H1 (cell line): Measurements from ENCODE around the gene CRADD. TPM values are rescaled to one million over a fixed set of nuclear protein-coding genes. Genes with fewer than 3 reads are reported as not detected.

Experiments
- CTCF ChIA-PET: fragments of 300-600 bp; sonication (Branson Sonifier 250); formaldehyde crosslinking; loops from one replicate; lab custom pipeline; 2021; ENCODE audit not compliant: partially characterized antibody; lab: Charles Lee
- POLR2A ChIA-PET: fragments of 300-600 bp; sonication (Branson Sonifier 250); formaldehyde crosslinking; loops from one replicate; lab custom pipeline; 2021; ENCODE audit warnings: inconsistent platforms; ENCODE audit not compliant: partially characterized antibody; lab: Charles Lee
- DNase-seq, 2 experiments: peaks; one replicate each; pipeline versions ENCODE4 v3.0.0 to v3.0.0-alpha.2; 2010 to 2022; ENCODE audit warnings: low spot score in 2 of 2, low read depth in 1 of 2, mixed read lengths in 1 of 2
- FAIRE-seq: peaks from 2 replicates; lab custom pipeline; 2011; peaks lifted over from hg19 to GRCh38; lab: Jason Lieb, UNC
- H2AFZ ChIP-seq: 2 replicates; pipeline ENCODE4 v1.8.1; 2012; ENCODE audit warnings: low read length, inconsistent platforms
- H2AK5ac ChIP-seq: 2 replicates; pipeline ENCODE4 v1.6.1; 2013; ENCODE audit warnings: low read depth, low read length
- H2BK120ac ChIP-seq: replicated peaks from 2 replicates; pipeline ENCODE3; 2013; ENCODE audit warnings: low read depth, low read length, inconsistent platforms
- H2BK12ac ChIP-seq: 2 replicates; pipeline ENCODE4 v1.6.1; 2013; ENCODE audit warnings: low read depth, low read length
- H2BK15ac ChIP-seq: 2 replicates; pipeline ENCODE4 v1.6.1; 2013; ENCODE audit warnings: low read length
- H2BK20ac ChIP-seq: 2 replicates; pipeline ENCODE4 v1.6.1; 2013; ENCODE audit warnings: low read length
- H2BK5ac ChIP-seq: 2 replicates; pipeline ENCODE4 v1.6.1; 2013; ENCODE audit warnings: low read depth, low read length
- H3K14ac ChIP-seq: 2 replicates; pipeline ENCODE4 v1.6.1; 2013; ENCODE audit warnings: inconsistent platforms; ENCODE audit not compliant: insufficient read length
- H3K18ac ChIP-seq: 2 replicates; pipeline ENCODE4 v1.6.1; 2013; ENCODE audit warnings: low read length; ENCODE audit errors: extremely low read depth
- H3K23ac ChIP-seq: 2 replicates; pipeline ENCODE4 v1.6.1; 2013; ENCODE audit warnings: inconsistent platforms; ENCODE audit not compliant: insufficient read length
- H3K23me2 ChIP-seq: 2 replicates; pipeline ENCODE4 v1.6.1; 2013; ENCODE audit warnings: low read depth, low read length
- H3K27ac ChIP-seq: 2 replicates; pipeline ENCODE4 v1.6.1; 2011; ENCODE audit warnings: low read depth, low read length, inconsistent platforms
- H3K27me3 ChIP-seq, 4 experiments: replicated peaks in 1 of 4; 1 replicate in 1 of 4; 2 replicates in 3 of 4; pipeline versions ENCODE4 v1.6.1 to v1.8.1; 2011 to 2013; ENCODE audit warnings: low read length in 3 of 4, mild to moderate bottlenecking in 3 of 4, inconsistent platforms in 2 of 4, mixed read lengths in 2 of 4, moderate library complexity in 1 of 4; ENCODE audit not compliant: control insufficient read depth in 3 of 4, insufficient read depth in 3 of 4; ENCODE audit errors: extremely low read depth in 1 of 4
- H3K36me3 ChIP-seq, 4 experiments: 2 replicates each; pipeline versions ENCODE4 v1.6.1 to v1.8.1; 2011 to 2013; ENCODE audit warnings: mild to moderate bottlenecking in 4 of 4, low read length in 3 of 4, moderate library complexity in 2 of 4, control low read depth in 1 of 4, inconsistent platforms in 1 of 4; ENCODE audit not compliant: insufficient read depth in 4 of 4, control insufficient read depth in 2 of 4
- H3K4ac ChIP-seq: replicated peaks from 2 replicates; pipeline ENCODE3; 2013; ENCODE audit warnings: low read length, low read depth, mixed read lengths, inconsistent platforms; ENCODE audit not compliant: insufficient read length
- H3K4me1 ChIP-seq, 4 experiments: replicated peaks in 1 of 4; 1 replicate in 1 of 4; 2 replicates in 3 of 4; pipeline versions ENCODE4 v1.6.1 to v1.8.1; 2011 to 2013; ENCODE audit warnings: low read length in 3 of 4, inconsistent platforms in 2 of 4, mixed read lengths in 1 of 4; ENCODE audit not compliant: insufficient read depth in 4 of 4, control insufficient read depth in 3 of 4
- H3K4me2 ChIP-seq, 2 experiments: 2 replicates each; pipeline versions ENCODE4 v1.6.1 to v1.8.1; 2011 to 2013; ENCODE audit warnings: low read depth in 2 of 2, low read length in 2 of 2, control low read depth in 1 of 2, inconsistent platforms in 1 of 2, mild to moderate bottlenecking in 1 of 2; ENCODE audit not compliant: insufficient read depth in 1 of 2
- H3K4me3 ChIP-seq, 4 experiments: fragments of 200-600, 300-600 bp in 1 of 4; sonication (generic), shearing (Covaris generic), sonication (Bioruptor Twin) in 1 of 4; 2 replicates each; pipeline versions ENCODE4 v1.5.1 to v1.8.1; 2011 to 2016; ENCODE audit warnings: low read length in 4 of 4, low read depth in 3 of 4, control low read depth in 2 of 4, inconsistent platforms in 2 of 4, mild to moderate bottlenecking in 2 of 4, mixed read lengths in 1 of 4, moderate library complexity in 1 of 4; ENCODE audit not compliant: insufficient read depth in 2 of 4; ENCODE audit errors: extremely low read depth in 1 of 4
- H3K56ac ChIP-seq: replicated peaks from 2 replicates; pipeline ENCODE3; 2013; ENCODE audit warnings: low read depth, mild to moderate bottlenecking, mixed read lengths, low read length, inconsistent platforms; ENCODE audit not compliant: insufficient read length
- H3K79me1 ChIP-seq: 2 replicates; pipeline ENCODE4 v1.6.1; 2013; ENCODE audit warnings: low read depth, low read length, control low read depth
- H3K79me2 ChIP-seq, 2 experiments: 2 replicates each; pipeline versions ENCODE4 v1.6.1 to v1.8.1; 2012 to 2013; ENCODE audit warnings: low read length in 2 of 2, mild to moderate bottlenecking in 2 of 2, inconsistent platforms in 1 of 2; ENCODE audit not compliant: insufficient read depth in 2 of 2, control insufficient read depth in 1 of 2
- H3K9ac ChIP-seq, 4 experiments: replicated peaks in 1 of 4; 1 replicate in 1 of 4; 2 replicates in 3 of 4; pipeline versions ENCODE4 v1.6.1 to v1.8.1; 2011 to 2013; ENCODE audit warnings: low read depth in 3 of 4, low read length in 3 of 4, control low read depth in 2 of 4, mild to moderate bottlenecking in 2 of 4, moderate library complexity in 2 of 4, inconsistent platforms in 1 of 4; ENCODE audit errors: extremely low read depth in 1 of 4
- H3K9me3 ChIP-seq, 2 experiments: 2 replicates each; pipeline versions ENCODE4 v1.6.1 to v1.8.1; 2012 to 2013; ENCODE audit warnings: mild to moderate bottlenecking in 2 of 2, moderate library complexity in 2 of 2, control low read depth in 1 of 2, inconsistent platforms in 1 of 2, low read depth in 1 of 2, low read length in 1 of 2, mixed read lengths in 1 of 2; ENCODE audit not compliant: insufficient read depth in 2 of 2
- H4K20me1 ChIP-seq, 2 experiments: replicated peaks in 1 of 2; 2 replicates each; pipeline versions ENCODE3 to v1.8.1; 2011 to 2013; ENCODE audit warnings: inconsistent platforms in 2 of 2, low read length in 2 of 2, mild to moderate bottlenecking in 1 of 2; ENCODE audit not compliant: insufficient read depth in 2 of 2, control insufficient read depth in 1 of 2
- H4K5ac ChIP-seq: 2 replicates; pipeline ENCODE4 v1.6.1; 2013; ENCODE audit warnings: low read length, low read depth, mixed read lengths, inconsistent platforms; ENCODE audit not compliant: insufficient read length
- H4K8ac ChIP-seq: 2 replicates; pipeline ENCODE4 v1.8.0; 2013; ENCODE audit warnings: mild to moderate bottlenecking, moderate library complexity, low read length, inconsistent platforms; ENCODE audit not compliant: insufficient read depth; ENCODE audit errors: extremely low read depth
- H4K91ac ChIP-seq: replicated peaks from 2 replicates; pipeline ENCODE3; 2013; ENCODE audit warnings: low read length, mixed read lengths, inconsistent platforms; ENCODE audit not compliant: insufficient read length
- WGBS, 2 experiments: shearing (Covaris generic) in 1 of 2; methylation state at CpG; one replicate each; pipeline versions ENCODE4 v1.1.6 to v1.1.7; 2013 to 2015; ENCODE audit warnings: low lambda C conversion rate in 2 of 2, mixed read lengths in 2 of 2, inconsistent platforms in 1 of 2, low coverage in 1 of 2, missing lambda C conversion rate in 1 of 2; ENCODE audit not compliant: insufficient replicate concordance in 2 of 2, insufficient coverage in 1 of 2, insufficient read length in 1 of 2; ENCODE audit errors: extremely low coverage in 1 of 2, missing lambda C conversion rate in 1 of 2; 5-methylcytosine and 5-hydroxymethylcytosine counted together
- polyA plus RNA-seq, 7 experiments: library from polyadenylated mRNA; depleted of rRNA in 3 of 7; stranded (reverse) in 5 of 7; unstranded in 2 of 7; fragments of >200 nt in 5 of 7; fragments of 200-250 nt in 2 of 7; gene quantifications; 1 replicate in 5 of 7; 2 replicates in 1 of 7; 4 replicates in 1 of 7; pipeline versions ENCODE4 v1.2.1 to v1.2.3, GENCODE V29; 2011 to 2013; ENCODE audit warnings: missing spikeins in 2 of 7, mixed read lengths in 2 of 7
- total RNA-seq: library from RNA; stranded (reverse); fragmentation: NEBNext Ultra II Directional; extraction: Animal tissue kit (Norgen Biotek cat#: 25700); gene quantifications from 2 replicates; pipeline ENCODE4 v1.2.1, GENCODE V29; 2021

The CRADD gene
- total and polyA plus RNA-seq, 2 of the 8 experiments (the other 6 are each of a cell fraction or from before 2014, with no cell fraction given): 8.1 to 15.4 TPM

DNA sequence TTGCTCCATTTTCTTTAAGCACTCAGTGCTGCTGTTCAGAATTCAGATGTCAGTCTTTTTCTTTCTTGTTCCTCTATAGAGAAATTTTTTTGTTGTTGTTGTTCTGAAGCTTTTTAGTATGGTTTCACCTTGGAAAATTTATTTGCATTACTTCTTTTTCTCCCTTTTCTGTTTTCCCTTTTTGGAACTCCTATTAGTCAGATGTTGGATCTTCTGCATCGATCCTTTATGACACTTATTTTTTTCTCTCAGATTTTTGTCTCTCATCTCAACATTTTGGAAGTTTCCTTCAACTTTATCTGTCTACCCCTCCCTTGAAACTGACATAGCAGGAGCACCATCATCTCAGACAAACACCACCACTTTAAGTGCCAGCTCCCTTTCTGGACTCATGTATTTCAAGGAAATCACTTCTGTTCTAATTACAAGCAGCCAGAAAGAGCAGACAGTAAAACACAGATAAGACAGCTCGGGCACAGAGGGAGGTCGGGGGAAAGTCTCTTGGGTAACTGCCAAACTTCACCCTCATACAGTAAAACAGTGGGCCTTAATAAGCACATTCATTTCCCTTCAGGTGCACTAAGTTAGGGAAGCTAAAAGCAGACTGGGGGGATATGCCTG, 248.5 kb downstream of the CRADD start:
- H3K79me1 ChIP-seq: no peaks in the 10 kb centered on the region
- H3K4ac ChIP-seq: no peak overlapping the region
- no peak overlapping the region for H2BK20ac ChIP-seq
- H2BK5ac ChIP-seq: no peak overlapping the region
- H4K5ac ChIP-seq: no peak overlapping the region
- DNase-seq: no peak
- WGBS, 2 experiments: 85% methylated on average over 3 of the region's 3 CpGs; no CpG with 5 or more reads in 1 of the 2 experiments
- POLR2A ChIA-PET: interaction anchor here (0.6 kb wide), 1 partner anchor 9 kb away, joined by 3 read pairs; no protein-coding TSS in a partner anchor
- no peak overlapping the region for H2BK120ac ChIP-seq
- H2AK5ac ChIP-seq: no peak overlapping the region
- CTCF ChIA-PET: no interaction called here
- no peaks in the 10 kb centered on the region for H3K23me2 ChIP-seq
- no peak overlapping the region for H3K14ac ChIP-seq
- no peaks in the 10 kb centered on the region for H3K27me3 ChIP-seq
- H3K4me3 ChIP-seq: no peak overlapping the region
- no peak overlapping the region for H2BK12ac ChIP-seq
- H3K79me2 ChIP-seq: no peaks in the 10 kb centered on the region
- H2AFZ ChIP-seq: no peak overlapping the region
- no peak overlapping the region for H3K18ac ChIP-seq
- FAIRE-seq: no peak
- no peaks in the 10 kb centered on the region for H4K20me1 ChIP-seq
- peaks cover 11 to 25% of the 10 kb centered on the region in 2 experiments for H3K9me3 ChIP-seq
- H3K23ac ChIP-seq: no peak overlapping the region
- no peaks in the 10 kb centered on the region for H3K4me1 ChIP-seq
- no peak overlapping the region for H3K4me2 ChIP-seq
- H2BK15ac ChIP-seq: no peak overlapping the region
- H3K27ac ChIP-seq: no peak overlapping the region
- no peak overlapping the region for H3K9ac ChIP-seq
- no peak overlapping the region for H4K91ac ChIP-seq
- H4K8ac ChIP-seq: no peak overlapping the region
- H3K36me3 ChIP-seq: no peaks in the 10 kb centered on the region
- no peak overlapping the region for H3K56ac ChIP-seq
